ENCODE measurements around the gene TMEM52. TPM values are rescaled to one million over a fixed set of nuclear protein-coding genes. Genes with fewer than 3 reads are reported as not detected.

Gene TMEM52
- polyA plus RNA-seq, 3 donors: 1.1 to 1.4 (median 1.2) TPM

GRCh38 chr1:1920057-1920607 is 1.1 kb upstream of the TMEM52 start:
- no peak for DNase-seq (ENCODE audit: extremely low read depth in 1 of 11, low read depth in 9 of 11, low spot score in 4 of 11)

GRCh38 chr1:1919304-1920056 is 401 bp upstream of the TMEM52 start:
- DNase-seq (ENCODE audit: extremely low read depth in 1 of 11, low read depth in 9 of 11, low spot score in 4 of 11): peak; percentile 88 to 96 (median 95)

- no peak for DNase-seq (ENCODE audit: extremely low read depth in 1 of 11, low read depth in 9 of 11, low spot score in 4 of 11)
These were observed 831 bp downstream of the TMEM52 start for GRCh38 chr1:1917995-1918900.

- no peak for DNase-seq (ENCODE audit: extremely low read depth in 1 of 11, low read depth in 9 of 11, low spot score in 4 of 11)
These were observed 1.6 kb downstream of the TMEM52 start for GRCh38 chr1:1917304-1917976.

- no peak for DNase-seq (ENCODE audit: extremely low read depth in 1 of 11, low read depth in 9 of 11, low spot score in 4 of 11)
These were observed 2.2 kb downstream of the TMEM52 start for GRCh38 chr1:1916851-1917251.

GRCh38 chr1:1915911-1916840 is 2.9 kb downstream of the TMEM52 start:
- no peak for DNase-seq (ENCODE audit: extremely low read depth in 1 of 11, low read depth in 9 of 11, low spot score in 4 of 11)

- no peak for DNase-seq (ENCODE audit: extremely low read depth in 1 of 11, low read depth in 9 of 11, low spot score in 4 of 11)
These were observed 3.9 kb downstream of the TMEM52 start, which contains the start of gene CALML6 for GRCh38 chr1:1914971-1915692. Gene CALML6 (plus strand): TSS chr1:1915260. CDS start chr1:1915281, 21 bp downstream.

GRCh38 chr1:1914101-1914970 is 4.7 kb downstream of the TMEM52 start:
- DNase-seq (ENCODE audit: extremely low read depth in 1 of 11, low read depth in 9 of 11, low spot score in 4 of 11): no peak

GRCh38 chr1:1911350-1912041 is 7.6 kb downstream of the TMEM52 start:
- no peak for DNase-seq (ENCODE audit: extremely low read depth in 1 of 11, low read depth in 9 of 11, low spot score in 4 of 11)

GRCh38 chr1:1910651-1911331 is 8.3 kb downstream of the TMEM52 start:
- DNase-seq (ENCODE audit: extremely low read depth in 1 of 11, low read depth in 9 of 11, low spot score in 4 of 11): no peak

GRCh38 chr1:1910033-1910465 is 9.0 kb downstream of the TMEM52 start:
- no peak for DNase-seq (ENCODE audit: extremely low read depth in 1 of 11, low read depth in 9 of 11, low spot score in 4 of 11)

GRCh38 chr1:1908506-1908791 is 10.6 kb downstream of the TMEM52 start:
- DNase-seq (ENCODE audit: extremely low read depth in 1 of 11, low read depth in 9 of 11, low spot score in 4 of 11): no peak

- DNase-seq (ENCODE audit: extremely low read depth in 1 of 11, low read depth in 9 of 11, low spot score in 4 of 11): no peak
These were observed 11.9 kb downstream of the TMEM52 start for GRCh38 chr1:1907098-1907736.

- peak in 9 of 11 donors; percentile 66 to 83 (median 74) for DNase-seq (ENCODE audit: extremely low read depth in 1 of 11, low read depth in 9 of 11, low spot score in 4 of 11)
These were observed 12.6 kb downstream of the TMEM52 start for GRCh38 chr1:1906185-1907097.

All from renal cortex interstitium (tissue), 11 donors.